Ishikawa (cell line): ENCODE data around the gene DIP2C.

Experiments used
- CEBPB ChIP-seq: IDR thresholded peaks from 2 replicates; pipeline ENCODE4 v1.6.1; 2012
- CREB1 ChIP-seq: IDR thresholded peaks from 2 replicates; pipeline ENCODE4 v1.6.1; 2012; ENCODE audit warnings: low read depth
- EP300 ChIP-seq: IDR thresholded peaks from 2 replicates; pipeline ENCODE4 v1.6.1; 2012; ENCODE audit warnings: borderline replicate concordance
- FOXM1 ChIP-seq: IDR thresholded peaks from 2 replicates; pipeline ENCODE4 v1.6.1; 2012; ENCODE audit warnings: low read depth, borderline replicate concordance
- MAX ChIP-seq: IDR thresholded peaks from 2 replicates; pipeline ENCODE4 v1.6.1; 2012
- RAD21 ChIP-seq: IDR thresholded peaks from 2 replicates; pipeline ENCODE4 v1.6.1; 2012; ENCODE audit warnings: low read depth
- TAF1 ChIP-seq: IDR thresholded peaks from 2 replicates; pipeline ENCODE4 v1.6.1; 2012; ENCODE audit warnings: low read depth, mild to moderate bottlenecking
- TEAD4 ChIP-seq: IDR thresholded peaks from 2 replicates; pipeline ENCODE4 v1.6.1; 2012
- USF1 ChIP-seq: IDR thresholded peaks from 2 replicates; pipeline ENCODE4 v1.6.1; 2012
- YY1 ChIP-seq: IDR thresholded peaks from 2 replicates; pipeline ENCODE4 v1.6.1; 2012; ENCODE audit warnings: low read depth

GRCh38 chr10:480928-481552 is 208.4 kb downstream of the DIP2C start:
- TF ChIP-seq EP300, result no peak
- no peak for TF ChIP-seq USF1
- TF ChIP-seq CEBPB, result no peak
- TF ChIP-seq FOXM1, result no peak
- TF ChIP-seq YY1, result no peak
- TF ChIP-seq RAD21, result no peak
- TF ChIP-seq TAF1, result no peak
- no peak for TF ChIP-seq MAX
- TF ChIP-seq CREB1, result no peak
- no peak for TF ChIP-seq TEAD4
